Caco-2 (cell line): ENCODE data around the gene TMEM37. TPM values are rescaled to one million over a fixed set of nuclear protein-coding genes. Genes with fewer than 3 reads are reported as not detected.

Experiments
- BruUV-seq: library from RNA; stranded (reverse); fragments of 400-500 nt; replicated peaks from 2 replicates; lab custom pipeline; 2021; lab: Mats Ljungman, UMichigan
- CTCF ChIA-PET: fragments of 300-600 bp; sonication (Branson Sonifier 250); formaldehyde crosslinking; loops from one replicate; lab custom pipeline; 2022; ENCODE audit warnings: antibody characterized with exemption; lab: Charles Lee
- POLR2A ChIA-PET: fragments of 300-600 bp; sonication (Branson Sonifier 250); formaldehyde crosslinking; loops from one replicate; lab custom pipeline; 2022; ENCODE audit warnings: antibody characterized with exemption; lab: Charles Lee
- DNase-seq, 2 experiments: peaks; one replicate each; pipeline versions ENCODE4 v3.0.0 to v3.0.0-alpha.2; 2020 to 2022
- H3K27me3 ChIP-seq: replicated peaks from 2 replicates; pipeline ENCODE4 v1.6.0; 2011; ENCODE audit warnings: low read length; ENCODE audit not compliant: control insufficient read depth, insufficient read depth
- H3K36me3 ChIP-seq: 2 replicates; pipeline ENCODE4 v1.5.1; 2011; ENCODE audit warnings: low read length; ENCODE audit not compliant: control insufficient read depth, insufficient read depth
- H3K4me1 ChIP-seq: fragments of 250-450 bp; sonication (Bioruptor Pico); 2 replicates; pipeline ENCODE4 v1.5.1; 2020; ENCODE audit warnings: mild to moderate bottlenecking
- H3K4me3 ChIP-seq: 2 replicates; pipeline ENCODE4 v1.5.1; 2011; ENCODE audit warnings: low read depth, mild to moderate bottlenecking, control low read depth, low read length
- H3K9me3 ChIP-seq: fragments of 250-450 bp; sonication (Bioruptor Pico); 2 replicates; pipeline ENCODE4 v1.5.1; 2020; ENCODE audit warnings: mild to moderate bottlenecking, moderate library complexity
- H3K27ac Mint-ChIP-seq: one replicate; pipeline ENCODE4 v1.8.0; 2022; ENCODE audit warnings: mixed read lengths; ENCODE audit not compliant: unreplicated experiment
- H3K27me3 Mint-ChIP-seq: one replicate; pipeline ENCODE4 v1.8.0; 2022; ENCODE audit warnings: mixed read lengths; ENCODE audit not compliant: insufficient read depth, unreplicated experiment
- H3K36me3 Mint-ChIP-seq: one replicate; pipeline ENCODE4 v1.8.0; 2022; ENCODE audit warnings: mild to moderate bottlenecking, mixed read lengths; ENCODE audit not compliant: insufficient read depth, unreplicated experiment
- H3K4me1 Mint-ChIP-seq: one replicate; pipeline ENCODE4 v1.8.0; 2022; ENCODE audit warnings: low read depth, mixed read lengths; ENCODE audit not compliant: unreplicated experiment
- H3K4me3 Mint-ChIP-seq: one replicate; pipeline ENCODE4 v1.8.0; 2022; ENCODE audit warnings: mild to moderate bottlenecking, moderate library complexity, mixed read lengths; ENCODE audit not compliant: unreplicated experiment
- H3K9me3 Mint-ChIP-seq: one replicate; pipeline ENCODE4 v1.8.0; 2022; ENCODE audit warnings: mixed read lengths; ENCODE audit not compliant: unreplicated experiment
- CTCF ChIP-seq, 2 experiments: fragments of 200-600 bp in 1 of 2; IDR thresholded peaks; 1 replicate in 1 of 2; 2 replicates in 1 of 2; pipeline versions ENCODE4 v1.5.1 to v1.8.0; 2011 to 2022; ENCODE audit warnings: antibody characterized with exemption in 1 of 2, control low read depth in 1 of 2, inconsistent platforms in 1 of 2, low read depth in 1 of 2, low read length in 1 of 2, mild to moderate bottlenecking in 1 of 2, moderate library complexity in 1 of 2; ENCODE audit not compliant: insufficient read depth in 1 of 2, severe bottlenecking in 1 of 2, unreplicated experiment in 1 of 2
- intact Hi-C: fragments of 100-400 bp; cut with micrococcal nuclease; formaldehyde crosslinking; loops from one replicate; pipeline ENCODE4 v1.10.0; 2022; ENCODE audit not compliant: unreplicated experiment
- total RNA-seq: library from RNA; stranded (reverse); gene quantifications from 2 replicates; pipeline ENCODE4 v1.2.3, GENCODE V29; 2022

Gene TMEM37
- total RNA-seq, 1 experiment from 2014 or later = 15.8 TPM

DNA sequence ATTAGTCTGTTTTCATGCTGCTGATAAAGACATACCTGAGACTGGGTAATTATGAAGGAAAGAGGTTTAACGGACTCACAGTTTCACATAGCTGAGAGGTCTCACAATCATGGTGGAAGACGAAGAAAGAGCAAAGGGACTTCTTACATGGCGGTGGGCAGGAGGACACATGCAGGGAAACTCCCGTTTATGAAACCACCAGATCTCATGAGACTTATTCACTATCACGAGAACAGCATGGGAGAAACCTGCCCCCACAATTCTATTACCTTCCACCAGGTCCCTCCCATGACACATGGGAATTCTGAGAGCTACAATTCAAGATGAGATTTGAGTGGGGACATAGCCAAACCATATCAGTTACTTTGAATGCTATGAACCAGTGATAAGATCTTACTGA, 48.5 kb downstream of the TMEM37 start:
- BruUV-seq = no TSS peak
- Histone ChIP-seq H3K9me3 (no peaks in the 10 kb centered on the region), H3K4me3 (no peak overlapping the region), H3K36me3 (no peaks in the 10 kb centered on the region), H3K27me3 (no peaks in the 10 kb centered on the region), H3K4me1 (peaks cover 25% of the 10 kb centered on the region)
- intact Hi-C loops = no loop called here
- Mint-ChIP-seq H3K4me3 (no peak overlapping the region), H3K27ac (no peak overlapping the region), H3K4me1 (peaks cover 8% of the 10 kb centered on the region), H3K9me3 (no peaks in the 10 kb centered on the region), H3K36me3 (no peaks in the 10 kb centered on the region), H3K27me3 (no peaks in the 10 kb centered on the region)
- TF ChIP-seq CTCF (IDR thresholded peaks at IDR 0.05; ENCODE audit: insufficient read depth in 1 of 2, low read depth in 1 of 2, low read length in 1 of 2, severe bottlenecking in 1 of 2, unreplicated experiment in 1 of 2) = no peak
- CTCF ChIA-PET = interaction anchor here (0.9 kb wide), 1 partner anchor 77 kb away, joined by 3 read pairs; no protein-coding TSS in a partner anchor
- DNase-seq = no peak
- POLR2A ChIA-PET = no interaction called here

DNA sequence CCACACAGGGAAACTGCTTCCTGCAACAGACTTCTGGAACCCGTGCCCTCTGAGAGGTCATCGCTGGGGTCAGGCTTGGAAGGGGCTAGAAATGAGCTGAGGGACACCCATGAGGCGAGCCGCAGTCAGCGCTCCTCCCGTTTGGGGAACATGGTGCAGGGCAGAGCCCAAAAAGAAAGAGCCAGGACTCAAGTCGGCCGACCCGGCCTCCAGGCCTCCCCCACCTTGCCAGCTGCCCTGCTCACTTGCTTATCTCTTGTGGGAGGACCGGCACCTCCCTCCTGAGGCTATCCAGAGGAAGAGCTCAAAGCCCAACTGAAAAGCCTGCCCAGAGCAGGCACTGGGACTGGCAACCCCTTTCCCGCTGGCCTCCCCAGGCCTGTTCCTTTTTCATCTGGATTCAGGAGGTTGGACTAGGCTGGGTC, 49.1 kb downstream of the TMEM37 start:
- Histone ChIP-seq H3K27me3 (no peaks in the 10 kb centered on the region), H3K4me1 (peaks cover 25% of the 10 kb centered on the region), H3K9me3 (no peaks in the 10 kb centered on the region), H3K36me3 (no peaks in the 10 kb centered on the region), H3K4me3 (no peak overlapping the region)
- CTCF ChIA-PET = interaction anchor here (0.7 to 0.9 kb wide), 2 partner anchors 16 to 78 kb away, joined by 3 read pairs; no protein-coding TSS in a partner anchor
- Mint-ChIP-seq H3K27ac (no peak overlapping the region), H3K36me3 (peaks cover under 1% of the 10 kb centered on the region), H3K4me1 (peaks cover 12% of the 10 kb centered on the region), H3K4me3 (no peak overlapping the region), H3K9me3 (no peaks in the 10 kb centered on the region), H3K27me3 (no peaks in the 10 kb centered on the region)
- no peak for DNase-seq
- intact Hi-C loops = no loop called here
- POLR2A ChIA-PET = no interaction called here
- BruUV-seq = no TSS peak
- TF ChIP-seq CTCF (IDR thresholded peaks at IDR 0.05; ENCODE audit: insufficient read depth in 1 of 2, low read depth in 1 of 2, low read length in 1 of 2, severe bottlenecking in 1 of 2, unreplicated experiment in 1 of 2) = no peak

- TF ChIP-seq CTCF (IDR thresholded peaks at IDR 0.05; ENCODE audit: insufficient read depth in 1 of 2, low read depth in 1 of 2, low read length in 1 of 2, severe bottlenecking in 1 of 2, unreplicated experiment in 1 of 2) = no peak
- Histone ChIP-seq H3K4me3 (no peak overlapping the region), H3K36me3 (no peaks in the 10 kb centered on the region), H3K27me3 (no peaks in the 10 kb centered on the region), H3K4me1 (peaks cover 30% of the 10 kb centered on the region), H3K9me3 (no peaks in the 10 kb centered on the region)
- H3K4me1 Mint-ChIP-seq = peaks cover 15% of the 10 kb centered on the region
- H3K9me3 Mint-ChIP-seq = no peaks in the 10 kb centered on the region
- intact Hi-C loops = no loop called here
- POLR2A ChIA-PET = no interaction called here
- H3K27ac Mint-ChIP-seq = peak overlapping the region; percentile 15
- no peaks in the 10 kb centered on the region for H3K27me3 Mint-ChIP-seq
- DNase-seq = no peak
- CTCF ChIA-PET = interaction anchor here (0.7 kb wide), 1 partner anchor 15 kb away, joined by 3 read pairs; no protein-coding TSS in a partner anchor
- no peak overlapping the region for H3K4me3 Mint-ChIP-seq
- no TSS peak for BruUV-seq
- peaks cover 5% of the 10 kb centered on the region for H3K36me3 Mint-ChIP-seq
These were observed 50.1 kb downstream of the TMEM37 start for GRCh38 chr2:119481501-119482455.
